Caco-2 (cell line): ENCODE measurements around the gene ELF4. TPM values are rescaled to one million over a fixed set of nuclear protein-coding genes. Genes with fewer than 3 reads are reported as not detected.

Source experiments
- BruUV-seq: library from RNA; stranded (reverse); fragments of 400-500 nt; replicated peaks from 2 replicates; lab custom pipeline; 2021; lab: Mats Ljungman, UMichigan
- CTCF ChIA-PET: fragments of 300-600 bp; sonication (Branson Sonifier 250); formaldehyde crosslinking; loops from one replicate; lab custom pipeline; 2022; ENCODE audit warnings: antibody characterized with exemption; lab: Charles Lee
- POLR2A ChIA-PET: fragments of 300-600 bp; sonication (Branson Sonifier 250); formaldehyde crosslinking; loops from one replicate; lab custom pipeline; 2022; ENCODE audit warnings: antibody characterized with exemption; lab: Charles Lee
- DNase-seq, 2 experiments: peaks; one replicate each; pipeline versions ENCODE4 v3.0.0 to v3.0.0-alpha.2; 2020 to 2022
- H3K27me3 ChIP-seq: replicated peaks from 2 replicates; pipeline ENCODE4 v1.6.0; 2011; ENCODE audit warnings: low read length; ENCODE audit not compliant: control insufficient read depth, insufficient read depth
- H3K36me3 ChIP-seq: 2 replicates; pipeline ENCODE4 v1.5.1; 2011; ENCODE audit warnings: low read length; ENCODE audit not compliant: control insufficient read depth, insufficient read depth
- H3K4me1 ChIP-seq: fragments of 250-450 bp; sonication (Bioruptor Pico); 2 replicates; pipeline ENCODE4 v1.5.1; 2020; ENCODE audit warnings: mild to moderate bottlenecking
- H3K4me3 ChIP-seq: 2 replicates; pipeline ENCODE4 v1.5.1; 2011; ENCODE audit warnings: low read depth, mild to moderate bottlenecking, control low read depth, low read length
- H3K9me3 ChIP-seq: fragments of 250-450 bp; sonication (Bioruptor Pico); 2 replicates; pipeline ENCODE4 v1.5.1; 2020; ENCODE audit warnings: mild to moderate bottlenecking, moderate library complexity
- H3K27ac Mint-ChIP-seq: one replicate; pipeline ENCODE4 v1.8.0; 2022; ENCODE audit warnings: mixed read lengths; ENCODE audit not compliant: unreplicated experiment
- H3K27me3 Mint-ChIP-seq: one replicate; pipeline ENCODE4 v1.8.0; 2022; ENCODE audit warnings: mixed read lengths; ENCODE audit not compliant: insufficient read depth, unreplicated experiment
- H3K36me3 Mint-ChIP-seq: one replicate; pipeline ENCODE4 v1.8.0; 2022; ENCODE audit warnings: mild to moderate bottlenecking, mixed read lengths; ENCODE audit not compliant: insufficient read depth, unreplicated experiment
- H3K4me1 Mint-ChIP-seq: one replicate; pipeline ENCODE4 v1.8.0; 2022; ENCODE audit warnings: low read depth, mixed read lengths; ENCODE audit not compliant: unreplicated experiment
- H3K4me3 Mint-ChIP-seq: one replicate; pipeline ENCODE4 v1.8.0; 2022; ENCODE audit warnings: mild to moderate bottlenecking, moderate library complexity, mixed read lengths; ENCODE audit not compliant: unreplicated experiment
- H3K9me3 Mint-ChIP-seq: one replicate; pipeline ENCODE4 v1.8.0; 2022; ENCODE audit warnings: mixed read lengths; ENCODE audit not compliant: unreplicated experiment
- intact Hi-C: fragments of 100-400 bp; cut with micrococcal nuclease; formaldehyde crosslinking; loops from one replicate; pipeline ENCODE4 v1.10.0; 2022; ENCODE audit not compliant: unreplicated experiment
- total RNA-seq: library from RNA; stranded (reverse); gene quantifications from 2 replicates; pipeline ENCODE4 v1.2.3, GENCODE V29; 2022
- TF ChIP-seq, protein P1 (sequence below), 2 experiments: fragments of 200-600 bp in 1 of 2; IDR thresholded peaks; 1 replicate in 1 of 2; 2 replicates in 1 of 2; pipeline versions ENCODE4 v1.5.1 to v1.8.0; 2011 to 2022; ENCODE audit warnings: antibody characterized with exemption in 1 of 2, control low read depth in 1 of 2, inconsistent platforms in 1 of 2, low read depth in 1 of 2, low read length in 1 of 2, mild to moderate bottlenecking in 1 of 2, moderate library complexity in 1 of 2; ENCODE audit not compliant: insufficient read depth in 1 of 2, severe bottlenecking in 1 of 2, unreplicated experiment in 1 of 2

ELF4 gene
- total RNA-seq, 1 experiment from 2014 or later = 25.3 TPM

DNA sequence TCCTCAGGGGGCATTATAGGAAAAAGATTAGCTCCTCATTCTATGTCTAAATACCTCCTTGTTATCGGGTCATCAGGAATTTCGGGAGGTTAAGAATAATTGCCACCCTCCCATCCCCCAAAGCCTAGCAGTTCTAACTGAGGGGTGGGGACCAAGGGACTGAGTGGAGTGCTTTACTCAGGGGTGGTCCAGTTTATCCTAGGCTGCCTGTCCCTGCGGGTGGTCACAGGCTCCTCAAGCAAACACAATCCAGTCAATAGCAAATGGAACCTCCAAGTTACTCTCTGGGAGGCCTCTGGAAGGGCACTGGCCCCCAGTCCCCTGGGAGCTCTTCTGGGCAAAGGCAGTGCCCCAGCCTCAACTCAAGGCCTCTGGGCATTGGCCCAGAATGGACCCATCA, 6.7 kb downstream of the ELF4 start:
- POLR2A ChIA-PET = no interaction called here
- Histone ChIP-seq H3K9me3 (no peaks in the 10 kb centered on the region), H3K4me3 (no peak overlapping the region), H3K36me3 (no peaks in the 10 kb centered on the region), H3K27me3 (no peaks in the 10 kb centered on the region), H3K4me1 (peaks cover 5% of the 10 kb centered on the region; the same call in 1 of the 2 replicates)
- Mint-ChIP-seq H3K9me3 (no peaks in the 10 kb centered on the region), H3K4me3 (no peak overlapping the region), H3K36me3 (peaks cover 22% of the 10 kb centered on the region), H3K27ac (no peak overlapping the region), H3K4me1 (peaks cover 17% of the 10 kb centered on the region), H3K27me3 (no peaks in the 10 kb centered on the region)
- CTCF ChIA-PET = no interaction called here
- intact Hi-C loops = no loop called here
- no TSS peak for BruUV-seq
- no peak for DNase-seq
- TF ChIP-seq, protein P1, sequence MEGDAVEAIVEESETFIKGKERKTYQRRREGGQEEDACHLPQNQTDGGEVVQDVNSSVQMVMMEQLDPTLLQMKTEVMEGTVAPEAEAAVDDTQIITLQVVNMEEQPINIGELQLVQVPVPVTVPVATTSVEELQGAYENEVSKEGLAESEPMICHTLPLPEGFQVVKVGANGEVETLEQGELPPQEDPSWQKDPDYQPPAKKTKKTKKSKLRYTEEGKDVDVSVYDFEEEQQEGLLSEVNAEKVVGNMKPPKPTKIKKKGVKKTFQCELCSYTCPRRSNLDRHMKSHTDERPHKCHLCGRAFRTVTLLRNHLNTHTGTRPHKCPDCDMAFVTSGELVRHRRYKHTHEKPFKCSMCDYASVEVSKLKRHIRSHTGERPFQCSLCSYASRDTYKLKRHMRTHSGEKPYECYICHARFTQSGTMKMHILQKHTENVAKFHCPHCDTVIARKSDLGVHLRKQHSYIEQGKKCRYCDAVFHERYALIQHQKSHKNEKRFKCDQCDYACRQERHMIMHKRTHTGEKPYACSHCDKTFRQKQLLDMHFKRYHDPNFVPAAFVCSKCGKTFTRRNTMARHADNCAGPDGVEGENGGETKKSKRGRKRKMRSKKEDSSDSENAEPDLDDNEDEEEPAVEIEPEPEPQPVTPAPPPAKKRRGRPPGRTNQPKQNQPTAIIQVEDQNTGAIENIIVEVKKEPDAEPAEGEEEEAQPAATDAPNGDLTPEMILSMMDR (IDR thresholded peaks at IDR 0.05; ENCODE audit: insufficient read depth in 1 of 2, low read depth in 1 of 2, low read length in 1 of 2, severe bottlenecking in 1 of 2, unreplicated experiment in 1 of 2) = no peak

DNA sequence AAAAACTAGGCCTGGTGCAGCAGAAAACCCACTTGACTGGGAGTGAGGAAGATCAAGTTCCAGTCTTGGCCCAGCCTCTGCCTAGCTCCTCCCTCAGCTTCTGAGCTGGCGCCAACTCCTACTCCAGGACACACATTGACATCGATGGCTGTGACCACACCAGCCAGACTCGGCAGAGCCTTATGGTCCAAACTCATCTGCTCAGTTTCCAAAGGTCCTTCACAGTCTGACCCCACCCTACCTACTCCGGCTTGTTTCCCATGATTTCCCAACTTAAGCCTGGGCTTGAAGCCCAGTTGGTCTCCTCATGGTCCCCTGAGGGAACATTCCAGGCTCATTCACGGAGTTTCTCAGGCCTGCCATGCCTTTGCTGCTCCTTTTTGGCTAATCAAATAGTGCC, 10.1 kb downstream of the ELF4 start:
- Histone ChIP-seq H3K36me3 (no peaks in the 10 kb centered on the region), H3K4me3 (no peak overlapping the region), H3K4me1 (peaks cover 13% of the 10 kb centered on the region), H3K9me3 (no peaks in the 10 kb centered on the region), H3K27me3 (no peaks in the 10 kb centered on the region)
- intact Hi-C loops = no loop called here
- Mint-ChIP-seq H3K27ac (no peak overlapping the region), H3K9me3 (no peaks in the 10 kb centered on the region), H3K36me3 (peaks cover 22% of the 10 kb centered on the region), H3K4me3 (no peak overlapping the region), H3K27me3 (no peaks in the 10 kb centered on the region), H3K4me1 (peaks cover 12% of the 10 kb centered on the region)
- TF ChIP-seq, protein P1 (IDR thresholded peaks at IDR 0.05; ENCODE audit: insufficient read depth in 1 of 2, low read depth in 1 of 2, low read length in 1 of 2, severe bottlenecking in 1 of 2, unreplicated experiment in 1 of 2) = no peak
- DNase-seq = no peak
- CTCF ChIA-PET = no interaction called here
- POLR2A ChIA-PET = interaction anchor here (0.6 kb wide), 1 partner anchor 28 kb away, joined by 3 read pairs; no protein-coding TSS in a partner anchor
- no TSS peak for BruUV-seq

DNA sequence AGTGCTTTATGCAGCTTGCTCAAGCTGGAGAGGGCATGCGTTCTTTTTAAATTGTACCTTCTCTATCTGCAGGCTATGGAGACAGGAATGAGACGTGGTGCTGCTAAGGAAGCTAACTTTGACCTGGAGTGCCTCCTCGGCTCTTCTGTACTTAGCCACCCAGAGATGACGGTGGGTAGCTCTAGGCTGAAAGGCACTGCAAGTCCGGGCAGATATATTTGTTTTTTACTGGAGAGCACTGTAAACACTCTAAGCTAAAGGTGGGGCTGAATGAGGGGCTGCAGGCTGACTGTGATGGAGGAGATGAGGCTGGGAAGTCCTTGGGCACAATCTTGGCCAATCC, 12.1 kb downstream of the ELF4 start:
- H3K36me3 Mint-ChIP-seq = peaks cover 22% of the 10 kb centered on the region
- H3K4me3 ChIP-seq = no peak overlapping the region
- peaks cover 12% of the 10 kb centered on the region for H3K4me1 Mint-ChIP-seq
- H3K9me3 ChIP-seq = no peaks in the 10 kb centered on the region
- TF ChIP-seq, protein P1 (IDR thresholded peaks at IDR 0.05; ENCODE audit: insufficient read depth in 1 of 2, low read depth in 1 of 2, low read length in 1 of 2, severe bottlenecking in 1 of 2, unreplicated experiment in 1 of 2) = no peak
- H3K27me3 ChIP-seq = no peaks in the 10 kb centered on the region
- BruUV-seq = no TSS peak
- H3K4me3 Mint-ChIP-seq = no peak overlapping the region
- H3K27me3 Mint-ChIP-seq = no peaks in the 10 kb centered on the region
- H3K9me3 Mint-ChIP-seq = no peaks in the 10 kb centered on the region
- H3K4me1 ChIP-seq = peaks cover 13% of the 10 kb centered on the region
- ChIA-PET POLR2A (no interaction called here), CTCF (interaction anchor here (1.0 kb wide), 1 partner anchor 18 kb away, joined by 3 read pairs; no protein-coding TSS in a partner anchor)
- no peak overlapping the region for H3K27ac Mint-ChIP-seq
- intact Hi-C loops = no loop called here
- DNase-seq = no peak
- H3K36me3 ChIP-seq = no peaks in the 10 kb centered on the region
